Lung (tissue), 12 donors: Measurements from ENCODE around the gene XPR1. TPM values are rescaled to one million over a fixed set of nuclear protein-coding genes. Genes with fewer than 3 reads are reported as not detected.

Source experiments
- ATAC-seq: fragments of 200-7000 bp; cut with Tn5 transposase; one replicate; pipeline ENCODE4 v1.9.1; 2020; ENCODE audit warnings: moderate number of reproducible peaks; ENCODE audit not compliant: insufficient read depth, low FRiP score
- DNase-seq, 3 donors: peaks; one replicate each; pipeline ENCODE4 v3.0.0-alpha.2; 2013 to 2017
- H3K27ac ChIP-seq, 2 donors: one replicate each; pipeline ENCODE4 v1.5.1; 2013; ENCODE audit warnings: mild to moderate bottlenecking in 2 of 2, moderate library complexity in 2 of 2, control low read depth in 1 of 2, inconsistent platforms in 1 of 2, low read depth in 1 of 2, low read length in 1 of 2
- H3K27me3 ChIP-seq, 3 donors: one replicate each; pipeline ENCODE4 v1.5.1; 2013; ENCODE audit warnings: low read length in 2 of 3; ENCODE audit not compliant: control insufficient read depth in 3 of 3, insufficient read depth in 3 of 3
- H3K36me3 ChIP-seq, 4 donors: one replicate each; pipeline ENCODE4 v1.5.1; 2013; ENCODE audit warnings: low read length in 4 of 4, mild to moderate bottlenecking in 1 of 4, moderate library complexity in 1 of 4; ENCODE audit not compliant: control insufficient read depth in 4 of 4, insufficient read depth in 4 of 4
- H3K4me1 ChIP-seq, 5 donors: one replicate each; pipeline ENCODE4 v1.5.1; 2013; ENCODE audit warnings: low read length in 5 of 5, mild to moderate bottlenecking in 2 of 5, moderate library complexity in 1 of 5; ENCODE audit not compliant: control insufficient read depth in 5 of 5, insufficient read depth in 5 of 5
- H3K4me3 ChIP-seq: one replicate; pipeline ENCODE4 v1.5.1; 2013; ENCODE audit warnings: mild to moderate bottlenecking, control low read depth, moderate library complexity
- H3K9ac ChIP-seq, 2 donors: one replicate each; pipeline ENCODE4 v1.5.1; 2013; ENCODE audit warnings: low read length in 2 of 2, control low read depth in 1 of 2; ENCODE audit not compliant: insufficient read depth in 1 of 2
- H3K9me3 ChIP-seq, 4 donors: one replicate each; pipeline ENCODE4 v1.5.1; 2013; ENCODE audit warnings: low read length in 3 of 4, mild to moderate bottlenecking in 1 of 4, moderate library complexity in 1 of 4; ENCODE audit not compliant: control insufficient read depth in 4 of 4, insufficient read depth in 3 of 4
- WGBS, 2 donors: extraction: QIAGEN DNeasy Blood & Tissue Kit; methylation state at CpG; one replicate each; pipeline ENCODE4 v1.1.7; 2013; 5-methylcytosine and 5-hydroxymethylcytosine counted together
- polyA plus RNA-seq, 2 donors: library from polyadenylated mRNA; stranded (reverse); fragments of 200-250 nt; gene quantifications; one replicate each; pipeline ENCODE4 v1.2.1, GENCODE V29; 2013
- total RNA-seq, 2 donors: library from RNA; depleted of rRNA in 1 of 2; stranded (reverse); fragments of >200 nt in 1 of 2; gene quantifications; one replicate each; pipeline ENCODE4 v1.2.1, GENCODE V29; 2014 to 2021
- TF ChIP-seq, protein P1 (sequence below): IDR thresholded peaks from 2 replicates; pipeline ENCODE4 v1.5.1; 2012; ENCODE audit warnings: mild to moderate bottlenecking; ENCODE audit errors: control extremely low read depth, extremely low read depth
- donor health status: control.
- donor health status: control.
- donor health status: Bipolar disorder and iron deficiency.
- donor health status: healthy.
- donor health status: DM: yes; HTN: yes; CAD: no.

Gene XPR1
- total and polyA plus RNA-seq, 4 donors, result 7.4 to 44.0 (median 21.9) TPM

DNA sequence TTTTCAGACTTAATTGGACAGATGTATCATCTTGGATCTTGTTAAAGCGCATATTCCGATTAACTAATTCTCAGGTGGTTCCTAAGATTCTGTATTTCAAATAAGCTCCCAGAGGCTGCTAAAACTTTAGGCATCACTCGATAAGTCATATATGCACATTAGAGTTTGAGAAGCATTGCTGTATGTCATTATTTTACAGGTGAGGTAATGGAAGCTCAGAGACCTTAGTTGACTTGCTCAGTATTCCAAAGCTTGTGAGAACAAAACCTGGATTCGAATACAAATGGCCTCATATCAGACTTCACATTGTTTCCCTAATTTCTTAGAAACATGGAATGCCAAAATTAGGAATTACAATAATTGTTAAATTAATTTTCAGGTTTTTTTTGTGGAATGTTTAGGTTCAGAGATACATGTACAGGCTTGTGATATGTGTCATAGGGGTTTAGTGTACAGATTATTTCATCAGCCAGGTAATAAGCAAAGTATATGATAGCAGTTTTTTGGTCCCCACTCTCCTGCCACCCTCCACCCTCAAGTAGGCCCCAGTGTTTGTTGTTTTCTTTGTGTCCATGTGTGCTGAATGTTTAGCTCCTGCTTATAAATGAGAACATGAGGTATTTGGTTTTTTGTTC lies 96.8 kb downstream of the XPR1 start:
- Histone ChIP-seq H3K4me3 (no peak overlapping the region), H3K4me1 (no peaks in the 10 kb centered on the region), H3K36me3 (peaks cover 0 to 3% (median 1%) of the 10 kb centered on the region in 4 donors), H3K9me3 (peaks cover 0 to 9% (median 2%) of the 10 kb centered on the region in 4 donors), H3K27ac (no peak overlapping the region), H3K27me3 (no peaks in the 10 kb centered on the region), H3K9ac (no peak overlapping the region)
- TF ChIP-seq, protein P1, sequence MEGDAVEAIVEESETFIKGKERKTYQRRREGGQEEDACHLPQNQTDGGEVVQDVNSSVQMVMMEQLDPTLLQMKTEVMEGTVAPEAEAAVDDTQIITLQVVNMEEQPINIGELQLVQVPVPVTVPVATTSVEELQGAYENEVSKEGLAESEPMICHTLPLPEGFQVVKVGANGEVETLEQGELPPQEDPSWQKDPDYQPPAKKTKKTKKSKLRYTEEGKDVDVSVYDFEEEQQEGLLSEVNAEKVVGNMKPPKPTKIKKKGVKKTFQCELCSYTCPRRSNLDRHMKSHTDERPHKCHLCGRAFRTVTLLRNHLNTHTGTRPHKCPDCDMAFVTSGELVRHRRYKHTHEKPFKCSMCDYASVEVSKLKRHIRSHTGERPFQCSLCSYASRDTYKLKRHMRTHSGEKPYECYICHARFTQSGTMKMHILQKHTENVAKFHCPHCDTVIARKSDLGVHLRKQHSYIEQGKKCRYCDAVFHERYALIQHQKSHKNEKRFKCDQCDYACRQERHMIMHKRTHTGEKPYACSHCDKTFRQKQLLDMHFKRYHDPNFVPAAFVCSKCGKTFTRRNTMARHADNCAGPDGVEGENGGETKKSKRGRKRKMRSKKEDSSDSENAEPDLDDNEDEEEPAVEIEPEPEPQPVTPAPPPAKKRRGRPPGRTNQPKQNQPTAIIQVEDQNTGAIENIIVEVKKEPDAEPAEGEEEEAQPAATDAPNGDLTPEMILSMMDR, result no peak
- ATAC-seq (no peak), DNase-seq (no peak)
- WGBS, 2 donors, result 84 to 97% methylated on average over 4 of the region's 4 CpGs

- Histone ChIP-seq H3K9me3 (peaks cover 0 to 9% (median 3%) of the 10 kb centered on the region in 4 donors), H3K27me3 (no peaks in the 10 kb centered on the region), H3K4me1 (no peaks in the 10 kb centered on the region), H3K4me3 (no peak overlapping the region), H3K9ac (no peak overlapping the region), H3K27ac (no peak overlapping the region), H3K36me3 (peaks cover 0 to 3% (median 1%) of the 10 kb centered on the region in 4 donors)
- DNase-seq, result no peak
- 98% methylated on average over 4 of the region's 4 CpGs for WGBS, 2 donors
- TF ChIP-seq, protein P1, result no peak
- ATAC-seq, result no peak
Measured at GRCh38 chr1:180731131-180731530, 99.3 kb downstream of the XPR1 start.

DNA sequence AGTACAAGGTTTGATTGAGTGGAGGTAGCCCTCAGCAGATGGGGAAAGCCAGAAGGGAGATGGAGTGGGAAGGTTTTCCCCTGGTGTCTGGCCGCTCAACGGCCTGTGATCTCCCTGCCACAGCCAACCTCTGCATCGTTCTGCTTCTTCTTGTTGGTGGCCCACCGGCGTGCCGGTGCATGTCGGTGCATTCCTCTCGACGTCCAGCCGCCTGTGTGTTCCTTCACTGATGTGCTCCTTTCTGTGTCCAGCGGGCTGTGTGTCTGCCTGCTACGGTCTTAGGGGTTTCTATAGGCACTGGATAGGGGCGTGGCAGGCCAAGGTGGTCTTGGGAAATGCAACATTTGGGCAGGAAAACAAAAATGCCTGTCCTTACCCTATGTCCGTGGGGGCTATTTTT lies 101.0 kb downstream of the XPR1 start:
- no peak for ATAC-seq
- peaks cover 0 to 9% (median 3%) of the 10 kb centered on the region in 4 donors for H3K9me3 ChIP-seq
- no peak overlapping the region for H3K27ac ChIP-seq
- H3K4me1 ChIP-seq, result no peaks in the 10 kb centered on the region
- no peak overlapping the region for H3K4me3 ChIP-seq
- WGBS, 2 donors, result 95 to 98% methylated on average over 14 of the region's 14 CpGs
- no peaks in the 10 kb centered on the region for H3K27me3 ChIP-seq
- TF ChIP-seq, protein P1, result no peak
- no peak overlapping the region for H3K9ac ChIP-seq
- DNase-seq, result no peak
- peaks cover 0 to 2% (median 0%) of the 10 kb centered on the region in 4 donors for H3K36me3 ChIP-seq

DNA sequence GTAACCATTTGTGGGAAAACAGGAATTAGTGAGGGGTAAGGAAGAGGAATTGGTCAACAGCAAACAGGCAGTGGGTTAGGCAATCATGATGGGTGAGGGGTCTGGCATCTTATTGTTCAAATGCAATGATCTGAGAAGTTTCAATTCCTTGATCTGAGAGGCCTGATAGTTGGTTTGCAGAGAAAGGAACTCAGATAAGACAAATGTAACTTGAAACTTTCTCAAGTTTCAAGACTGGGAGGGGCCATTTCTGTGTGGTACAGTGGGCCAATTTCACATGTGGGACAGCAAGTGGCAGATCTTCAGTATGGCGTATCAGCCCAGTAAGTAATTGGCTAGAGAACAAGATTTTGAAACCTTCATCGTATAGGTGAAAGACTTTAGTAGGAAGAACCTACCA lies 102.5 kb downstream of the XPR1 start:
- Histone ChIP-seq H3K9me3 (peaks cover 0 to 9% (median 3%) of the 10 kb centered on the region in 4 donors), H3K9ac (no peak overlapping the region), H3K27me3 (no peaks in the 10 kb centered on the region), H3K27ac (no peak overlapping the region), H3K4me1 (no peaks in the 10 kb centered on the region), H3K36me3 (no peaks in the 10 kb centered on the region), H3K4me3 (no peak overlapping the region)
- ATAC-seq (no peak), DNase-seq (no peak)
- TF ChIP-seq, protein P1, result no peak
- 98% methylated on average over 2 of the region's 2 CpGs for WGBS, 2 donors
